HEK293 (cell line): ENCODE data around the gene ARSH.

Experiments used
- CTCF ChIA-PET: fragments of 350-600 bp; formaldehyde crosslinking; extraction: SDS; loops from one replicate; lab custom pipeline; 2021; ENCODE audit warnings: antibody characterized with exemption; lab: Yijun Ruan, JAX
- POLR2A ChIA-PET: fragments of 300-600 bp; formaldehyde crosslinking; extraction: SDS; loops from one replicate; lab custom pipeline; 2020; ENCODE audit warnings: antibody characterized with exemption, inconsistent platforms; lab: Yijun Ruan, JAX
- H3K27ac ChIP-seq: fragments of 200-500 bp; sonication (Bioruptor generic); 2 replicates; pipeline ENCODE4 v1.5.1; 2014; ENCODE audit warnings: low read depth, low read length, control low read depth, inconsistent platforms; ENCODE audit errors: extremely low read depth
- H3K36me3 ChIP-seq, 2 experiments: fragments of 200-500 bp in 1 of 2; sonication (Bioruptor generic) in 1 of 2; 1 replicate in 1 of 2; 2 replicates in 1 of 2; pipeline ENCODE4 v1.5.1; 2014 to 2017; ENCODE audit warnings: inconsistent platforms in 2 of 2, low read length in 2 of 2; ENCODE audit not compliant: control insufficient read depth in 2 of 2, insufficient read depth in 1 of 2
- H3K4me1 ChIP-seq: fragments of 200-500 bp; sonication (Bioruptor generic); 2 replicates; pipeline ENCODE4 v1.5.1; 2014; ENCODE audit warnings: mild to moderate bottlenecking, low read length, inconsistent platforms; ENCODE audit not compliant: control insufficient read depth, insufficient read depth
- H3K4me3 ChIP-seq: 2 replicates; pipeline ENCODE4 v1.5.1; 2011; ENCODE audit warnings: low read depth, mild to moderate bottlenecking, control low read depth, low read length, moderate library complexity
- H3K9me3 ChIP-seq: fragments of 200-500 bp; sonication (Bioruptor generic); 2 replicates; pipeline ENCODE4 v1.5.1; 2014; ENCODE audit warnings: low read depth, low read length, inconsistent platforms; ENCODE audit not compliant: control insufficient read depth, insufficient read depth
- BCL11A ChIP-seq: fragments of 450-650 bp; formaldehyde crosslinking; IDR thresholded peaks from 2 replicates; pipeline ENCODE4 v1.5.1; 2016; ENCODE audit warnings: low read depth, missing biosample characterization, missing genetic modification characterization
- FEZF1 ChIP-seq: fragments of 450-650 bp; formaldehyde crosslinking; IDR thresholded peaks from 2 replicates; pipeline ENCODE4 v1.5.1; 2016; ENCODE audit warnings: missing biosample characterization, missing genetic modification characterization
- KLF10 ChIP-seq: fragments of 450-650 bp; IDR thresholded peaks from 2 replicates; pipeline ENCODE4 v1.5.1; 2018; ENCODE audit warnings: missing biosample characterization, mild to moderate bottlenecking, missing genetic modification characterization
- SCRT2 ChIP-seq: fragments of 450-650 bp; formaldehyde crosslinking; IDR thresholded peaks from 2 replicates; pipeline ENCODE4 v1.5.1; 2016; ENCODE audit warnings: missing biosample characterization, missing genetic modification characterization
- ZBTB17 ChIP-seq: fragments of 450-650 bp; formaldehyde crosslinking; IDR thresholded peaks from 2 replicates; pipeline ENCODE4 v1.5.1; 2016; ENCODE audit warnings: missing biosample characterization, missing genetic modification characterization
- ZNF223 ChIP-seq: fragments of 450-650 bp; formaldehyde crosslinking; IDR thresholded peaks from 2 replicates; pipeline ENCODE4 v1.5.1; 2016; ENCODE audit warnings: missing biosample characterization, missing genetic modification characterization
- ZNF274 ChIP-seq, 2 experiments: fragments of 200-500 bp in 1 of 2; fragments of 450-650 bp in 1 of 2; sonication (Bioruptor generic) in 1 of 2; formaldehyde crosslinking in 1 of 2; IDR thresholded peaks; 2 replicates each; pipeline versions ENCODE4 v1.5.1 to v1.6.1; 2014 to 2016; ENCODE audit warnings: borderline replicate concordance in 1 of 2, inconsistent platforms in 1 of 2, low read length in 1 of 2, missing biosample characterization in 1 of 2, missing genetic modification characterization in 1 of 2
- ZNF335 ChIP-seq: fragments of 450-650 bp; formaldehyde crosslinking; conservative IDR thresholded peaks from 2 replicates; pipeline ENCODE4 v1.5.1; 2016; ENCODE audit warnings: missing biosample characterization, missing genetic modification characterization
- ZNF433 ChIP-seq: fragments of 450-650 bp; formaldehyde crosslinking; IDR thresholded peaks from 2 replicates; pipeline ENCODE4 v1.5.1; 2016; ENCODE audit warnings: missing biosample characterization, missing genetic modification characterization, low read depth
- ZNF514 ChIP-seq: fragments of 450-650 bp; formaldehyde crosslinking; IDR thresholded peaks from 2 replicates; pipeline ENCODE4 v1.5.1; 2016; ENCODE audit warnings: missing biosample characterization, missing genetic modification characterization
- ZNF549 ChIP-seq: fragments of 450-650 bp; IDR thresholded peaks from 2 replicates; pipeline ENCODE4 v1.5.1; 2018; ENCODE audit warnings: missing biosample characterization, missing genetic modification characterization, mild to moderate bottlenecking, inconsistent platforms, moderate library complexity
- ZNF596 ChIP-seq: fragments of 450-650 bp; IDR thresholded peaks from 2 replicates; pipeline ENCODE4 v1.5.0; 2018; ENCODE audit warnings: missing biosample characterization, mild to moderate bottlenecking, missing genetic modification characterization, moderate library complexity
- ZNF785 ChIP-seq: fragments of 450-650 bp; formaldehyde crosslinking; IDR thresholded peaks from 2 replicates; pipeline ENCODE4 v1.5.1; 2016; ENCODE audit warnings: missing biosample characterization, missing genetic modification characterization
- ZNF830 ChIP-seq: fragments of 450-650 bp; IDR thresholded peaks from 2 replicates; pipeline ENCODE4 v1.5.0; 2018; ENCODE audit warnings: missing biosample characterization, missing genetic modification characterization, low read depth, mild to moderate bottlenecking, moderate library complexity
- TF ChIP-seq, protein P1 (sequence below): fragments of 450-650 bp; formaldehyde crosslinking; IDR thresholded peaks from 2 replicates; pipeline ENCODE4 v1.5.1; 2017; ENCODE audit warnings: missing biosample characterization, missing genetic modification characterization
- TF ChIP-seq, protein P2 (sequence below): fragments of 450-650 bp; formaldehyde crosslinking; IDR thresholded peaks from 2 replicates; pipeline ENCODE4 v1.5.1; 2017; ENCODE audit warnings: missing biosample characterization, missing genetic modification characterization
- TF ChIP-seq, protein P3 (sequence below): fragments of 450-650 bp; formaldehyde crosslinking; IDR thresholded peaks from 2 replicates; pipeline ENCODE4 v1.5.1; 2016; ENCODE audit warnings: missing biosample characterization, missing genetic modification characterization

The ARSH gene

DNA sequence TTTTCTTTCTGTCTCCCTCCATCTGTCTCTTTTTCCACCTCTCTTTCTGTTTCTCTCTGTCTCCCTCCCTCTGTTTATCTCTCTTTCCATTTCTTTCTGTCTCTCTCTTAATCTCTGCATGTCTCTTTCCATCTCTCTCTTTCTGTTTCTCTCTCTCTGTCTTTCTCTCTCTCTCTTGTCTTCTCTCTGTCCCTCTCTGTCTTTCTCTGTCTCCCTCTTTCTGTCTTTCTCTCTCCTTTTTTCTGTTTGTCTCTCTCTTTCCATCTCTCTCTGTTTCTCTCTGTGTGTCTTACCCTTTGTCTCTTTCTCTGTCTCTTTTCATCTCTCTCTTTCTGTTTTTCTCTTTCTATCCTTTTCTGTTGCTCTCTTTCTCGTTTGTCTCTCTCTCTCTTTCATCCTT is 69.6 kb downstream of the ARSH start:
- TF ChIP-seq ZNF596 (peak; percentile 82; the same call in 1 of the 2 replicates), KLF10 (tag by site-specific recombination) (no peak), ZNF785 (tag by site-specific recombination) (no peak), ZNF433 (no peak), FEZF1 (tag by site-specific recombination) (no peak), BCL11A (tag by site-specific recombination) (no peak), ZNF514 (tag by site-specific recombination) (no peak)
- TF ChIP-seq, protein P1, sequence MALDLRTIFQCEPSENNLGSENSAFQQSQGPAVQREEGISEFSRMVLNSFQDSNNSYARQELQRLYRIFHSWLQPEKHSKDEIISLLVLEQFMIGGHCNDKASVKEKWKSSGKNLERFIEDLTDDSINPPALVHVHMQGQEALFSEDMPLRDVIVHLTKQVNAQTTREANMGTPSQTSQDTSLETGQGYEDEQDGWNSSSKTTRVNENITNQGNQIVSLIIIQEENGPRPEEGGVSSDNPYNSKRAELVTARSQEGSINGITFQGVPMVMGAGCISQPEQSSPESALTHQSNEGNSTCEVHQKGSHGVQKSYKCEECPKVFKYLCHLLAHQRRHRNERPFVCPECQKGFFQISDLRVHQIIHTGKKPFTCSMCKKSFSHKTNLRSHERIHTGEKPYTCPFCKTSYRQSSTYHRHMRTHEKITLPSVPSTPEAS, result no peak
- ChIA-PET POLR2A (no interaction called here), CTCF (no interaction called here)
- Histone ChIP-seq H3K4me1 (no peaks in the 10 kb centered on the region), H3K9me3 (no peaks in the 10 kb centered on the region), H3K27ac (no peak overlapping the region), H3K36me3 (no peaks in the 10 kb centered on the region), H3K4me3 (no peak overlapping the region)

DNA sequence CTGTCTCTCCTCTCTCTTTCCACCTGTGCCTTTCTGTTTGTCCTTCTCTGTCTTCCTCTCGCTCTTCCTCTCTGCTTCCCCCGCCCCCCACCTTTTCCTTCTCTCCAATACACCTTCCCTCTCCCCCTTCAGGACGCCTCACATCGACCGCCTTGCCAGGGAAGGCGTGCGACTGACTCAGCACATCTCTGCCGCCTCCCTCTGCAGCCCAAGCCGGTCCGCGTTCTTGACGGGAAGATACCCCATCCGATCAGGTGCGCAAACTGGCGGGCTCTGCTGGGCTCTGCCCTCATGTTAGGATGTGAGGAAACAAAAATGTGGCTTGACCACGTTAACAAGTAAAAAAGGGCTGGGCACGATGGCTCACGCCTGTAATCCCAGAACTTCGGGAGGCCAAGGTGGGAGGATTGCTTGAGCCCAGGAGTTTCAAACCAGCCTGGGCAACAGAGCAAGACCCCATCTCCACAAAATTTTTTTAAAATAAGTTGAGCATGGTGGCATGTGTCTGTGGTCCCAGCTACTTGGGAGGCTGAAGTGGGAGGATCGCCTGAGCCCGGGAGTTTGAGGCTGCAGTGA is 70.2 kb downstream of the ARSH start:
- POLR2A ChIA-PET, result no interaction called here
- no peak for TF ChIP-seq ZNF830
- TF ChIP-seq ZNF335 (tag by site-specific recombination), result no peak
- TF ChIP-seq SCRT2 (tag by site-specific recombination), result no peak
- TF ChIP-seq, protein P2, sequence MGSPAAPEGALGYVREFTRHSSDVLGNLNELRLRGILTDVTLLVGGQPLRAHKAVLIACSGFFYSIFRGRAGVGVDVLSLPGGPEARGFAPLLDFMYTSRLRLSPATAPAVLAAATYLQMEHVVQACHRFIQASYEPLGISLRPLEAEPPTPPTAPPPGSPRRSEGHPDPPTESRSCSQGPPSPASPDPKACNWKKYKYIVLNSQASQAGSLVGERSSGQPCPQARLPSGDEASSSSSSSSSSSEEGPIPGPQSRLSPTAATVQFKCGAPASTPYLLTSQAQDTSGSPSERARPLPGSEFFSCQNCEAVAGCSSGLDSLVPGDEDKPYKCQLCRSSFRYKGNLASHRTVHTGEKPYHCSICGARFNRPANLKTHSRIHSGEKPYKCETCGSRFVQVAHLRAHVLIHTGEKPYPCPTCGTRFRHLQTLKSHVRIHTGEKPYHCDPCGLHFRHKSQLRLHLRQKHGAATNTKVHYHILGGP (tag by site-specific recombination), result no peak
- TF ChIP-seq ZBTB17 (tag by site-specific recombination), result no peak
- TF ChIP-seq ZNF223 (tag by site-specific recombination), result no peak
- TF ChIP-seq, protein P3, sequence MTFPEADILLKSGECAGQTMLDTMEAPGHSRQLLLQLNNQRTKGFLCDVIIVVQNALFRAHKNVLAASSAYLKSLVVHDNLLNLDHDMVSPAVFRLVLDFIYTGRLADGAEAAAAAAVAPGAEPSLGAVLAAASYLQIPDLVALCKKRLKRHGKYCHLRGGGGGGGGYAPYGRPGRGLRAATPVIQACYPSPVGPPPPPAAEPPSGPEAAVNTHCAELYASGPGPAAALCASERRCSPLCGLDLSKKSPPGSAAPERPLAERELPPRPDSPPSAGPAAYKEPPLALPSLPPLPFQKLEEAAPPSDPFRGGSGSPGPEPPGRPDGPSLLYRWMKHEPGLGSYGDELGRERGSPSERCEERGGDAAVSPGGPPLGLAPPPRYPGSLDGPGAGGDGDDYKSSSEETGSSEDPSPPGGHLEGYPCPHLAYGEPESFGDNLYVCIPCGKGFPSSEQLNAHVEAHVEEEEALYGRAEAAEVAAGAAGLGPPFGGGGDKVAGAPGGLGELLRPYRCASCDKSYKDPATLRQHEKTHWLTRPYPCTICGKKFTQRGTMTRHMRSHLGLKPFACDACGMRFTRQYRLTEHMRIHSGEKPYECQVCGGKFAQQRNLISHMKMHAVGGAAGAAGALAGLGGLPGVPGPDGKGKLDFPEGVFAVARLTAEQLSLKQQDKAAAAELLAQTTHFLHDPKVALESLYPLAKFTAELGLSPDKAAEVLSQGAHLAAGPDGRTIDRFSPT (tag by site-specific recombination), result no peak
- TF ChIP-seq ZNF274 (IDR thresholded peaks at IDR 0.05; ENCODE audit: low read length), result no peak
- no peak for TF ChIP-seq ZNF274 (tag by site-specific recombination; IDR thresholded peaks at IDR 0.05; ENCODE audit: borderline replicate concordance)
- TF ChIP-seq ZNF549, result no peak
- no peaks in the 10 kb centered on the region for H3K4me1 ChIP-seq
- CTCF ChIA-PET, result no interaction called here
- no peaks in the 10 kb centered on the region for H3K36me3 ChIP-seq
- no peaks in the 10 kb centered on the region for H3K9me3 ChIP-seq
- H3K27ac ChIP-seq, result no peak overlapping the region
- H3K4me3 ChIP-seq, result no peak overlapping the region
